ENCODE measurements around the gene MYRIP. TPM values are rescaled to one million over a fixed set of nuclear protein-coding genes. Genes with fewer than 3 reads are reported as not detected.
"Not testable (repeated sequence)": the region's sequence is repeated elsewhere in the genome, so short reads cannot be mapped to it uniquely, and the experiment has no call there.

The MYRIP gene
- total RNA-seq, 3 donors from 2014 or later (not counting 1 experiment from before 2014, with no cell fraction given) = not detected

GRCh38 chr3:40020689-40021088, 211.3 kb downstream of the MYRIP start:
- no peaks in the 10 kb centered on the region for H3K4me1 ChIP-seq (ENCODE audit: control insufficient read depth, insufficient read depth, low read length)
- H3K27ac ChIP-seq (ENCODE audit: low read length) = no peak overlapping the region
- Mint-ChIP-seq H3K4me1 (no peaks in the 10 kb centered on the region), H3K36me3 (peaks cover 6% of the 10 kb centered on the region), H3K4me3 (no peak overlapping the region), H3K27me3 (ENCODE audit: low read depth in 2 of 2) (peaks cover 0 to 15% of the 10 kb centered on the region in 2 donors), H3K27ac (no peak overlapping the region), H3K9me3 (peaks cover 8 to 9% of the 10 kb centered on the region in 2 donors)
- no peak for TF ChIP-seq CTCF (IDR thresholded peaks at IDR 0.05)
- H3K9me3 ChIP-seq (ENCODE audit: control insufficient read depth, insufficient read depth, low read length) = peaks cover 2% of the 10 kb centered on the region
- no peak for DNase-seq
- no peaks in the 10 kb centered on the region for H3K27me3 ChIP-seq (ENCODE audit: control insufficient read depth, insufficient read depth, low read length)
- ATAC-seq = no peak
- H3K36me3 ChIP-seq (ENCODE audit: control insufficient read depth, insufficient read depth, low read length) = no peaks in the 10 kb centered on the region
- WGBS (ENCODE audit: insufficient coverage) = 92% methylated on average over 1 of the region's 2 CpGs
- H3K4me3 ChIP-seq (ENCODE audit: low read length) = no peak overlapping the region
- intact Hi-C loops (cut with micrococcal nuclease) = no loop called here

- Histone ChIP-seq H3K27ac (ENCODE audit: low read length) (no peak overlapping the region), H3K9me3 (ENCODE audit: control insufficient read depth, insufficient read depth, low read length) (peaks cover 2% of the 10 kb centered on the region), H3K36me3 (ENCODE audit: control insufficient read depth, insufficient read depth, low read length) (no peaks in the 10 kb centered on the region), H3K4me1 (ENCODE audit: control insufficient read depth, insufficient read depth, low read length) (no peaks in the 10 kb centered on the region), H3K4me3 (ENCODE audit: low read length) (no peak overlapping the region), H3K27me3 (ENCODE audit: control insufficient read depth, insufficient read depth, low read length) (no peaks in the 10 kb centered on the region)
- peaks cover 8 to 12% of the 10 kb centered on the region in 2 donors for H3K9me3 Mint-ChIP-seq
- H3K36me3 Mint-ChIP-seq = peaks cover 8% of the 10 kb centered on the region
- no peak for TF ChIP-seq CTCF (IDR thresholded peaks at IDR 0.05)
- H3K4me1 Mint-ChIP-seq = no peaks in the 10 kb centered on the region
- H3K27me3 Mint-ChIP-seq (ENCODE audit: low read depth in 2 of 2) = peaks cover 0 to 11% of the 10 kb centered on the region in 2 donors
- no peak overlapping the region for H3K27ac Mint-ChIP-seq
- WGBS (ENCODE audit: insufficient coverage) = 67% methylated on average over 1 of the region's 1 CpG
- no peak for DNase-seq
- no peak overlapping the region for H3K4me3 Mint-ChIP-seq
- ATAC-seq = no peak
- intact Hi-C loops (cut with micrococcal nuclease) = no loop called here
Measured at GRCh38 chr3:40021338-40021737, 211.9 kb downstream of the MYRIP start.

GRCh38 chr3:40022297-40022827, 213.0 kb downstream of the MYRIP start:
- no peak for DNase-seq
- no peaks in the 10 kb centered on the region for H3K36me3 ChIP-seq (ENCODE audit: control insufficient read depth, insufficient read depth, low read length)
- Mint-ChIP-seq H3K9me3 (peaks cover 17 to 19% of the 10 kb centered on the region in 2 donors), H3K27ac (no peak overlapping the region), H3K36me3 (peaks cover 8% of the 10 kb centered on the region), H3K4me1 (no peaks in the 10 kb centered on the region), H3K27me3 (ENCODE audit: low read depth in 2 of 2) (peaks cover 0 to 11% of the 10 kb centered on the region in 2 donors), H3K4me3 (no peak overlapping the region)
- H3K27ac ChIP-seq (ENCODE audit: low read length) = no peak overlapping the region
- no peak for ATAC-seq
- 80% methylated on average over 4 of the region's 4 CpGs for WGBS (ENCODE audit: insufficient coverage)
- H3K9me3 ChIP-seq (ENCODE audit: control insufficient read depth, insufficient read depth, low read length) = peaks cover 11% of the 10 kb centered on the region
- TF ChIP-seq CTCF (IDR thresholded peaks at IDR 0.05) = no peak
- no peak overlapping the region for H3K4me3 ChIP-seq (ENCODE audit: low read length)
- H3K27me3 ChIP-seq (ENCODE audit: control insufficient read depth, insufficient read depth, low read length) = no peaks in the 10 kb centered on the region
- intact Hi-C loops (cut with micrococcal nuclease) = no loop called here
- H3K4me1 ChIP-seq (ENCODE audit: control insufficient read depth, insufficient read depth, low read length) = no peaks in the 10 kb centered on the region

DNA sequence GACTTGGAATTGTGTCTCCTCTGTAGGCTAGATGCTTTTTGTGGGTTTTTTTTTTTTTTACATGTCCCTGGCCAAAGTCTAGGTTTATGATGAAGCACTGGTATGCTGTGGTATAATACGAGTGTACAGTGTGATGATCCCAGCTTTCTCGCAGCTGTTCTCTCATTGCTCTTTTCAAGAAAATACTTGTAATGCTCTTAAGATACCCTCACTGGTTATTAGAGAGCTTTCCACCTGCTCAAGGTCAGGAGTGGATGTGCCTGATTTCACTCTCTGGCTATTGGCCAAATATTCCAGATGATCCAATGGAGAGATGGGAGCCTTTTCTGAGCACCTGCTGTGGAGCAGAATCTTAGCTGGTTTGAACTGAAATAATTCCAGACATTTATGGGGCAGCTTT, 215.1 kb downstream of the MYRIP start:
- no peak overlapping the region for H3K27ac ChIP-seq (ENCODE audit: low read length)
- no peaks in the 10 kb centered on the region for H3K4me1 ChIP-seq (ENCODE audit: control insufficient read depth, insufficient read depth, low read length)
- ATAC-seq (no peak), DNase-seq (no peak)
- H3K9me3 Mint-ChIP-seq = peaks cover 18 to 22% of the 10 kb centered on the region in 2 donors
- H3K4me3 Mint-ChIP-seq = no peak overlapping the region
- H3K36me3 ChIP-seq (ENCODE audit: control insufficient read depth, insufficient read depth, low read length) = no peaks in the 10 kb centered on the region
- H3K27ac Mint-ChIP-seq = no peak overlapping the region
- no peaks in the 10 kb centered on the region for H3K4me1 Mint-ChIP-seq
- peaks cover 8% of the 10 kb centered on the region for H3K36me3 Mint-ChIP-seq
- H3K9me3 ChIP-seq (ENCODE audit: control insufficient read depth, insufficient read depth, low read length) = peaks cover 11% of the 10 kb centered on the region
- no peak overlapping the region for H3K4me3 ChIP-seq (ENCODE audit: low read length)
- WGBS (ENCODE audit: insufficient coverage) = 100% methylated on average over 2 of the region's 2 CpGs
- no peaks in the 10 kb centered on the region for H3K27me3 ChIP-seq (ENCODE audit: control insufficient read depth, insufficient read depth, low read length)
- intact Hi-C loops (cut with micrococcal nuclease) = no loop called here
- peaks cover 0 to 5% of the 10 kb centered on the region in 2 donors for H3K27me3 Mint-ChIP-seq (ENCODE audit: low read depth in 2 of 2)
- no peak for TF ChIP-seq CTCF (IDR thresholded peaks at IDR 0.05)

GRCh38 chr3:40025892-40026291, 216.5 kb downstream of the MYRIP start:
- H3K36me3 ChIP-seq (ENCODE audit: control insufficient read depth, insufficient read depth, low read length); intact Hi-C loops (cut with micrococcal nuclease); DNase-seq; H3K27me3 Mint-ChIP-seq (ENCODE audit: low read depth in 2 of 2); H3K27ac ChIP-seq (ENCODE audit: low read length); H3K27ac Mint-ChIP-seq; H3K27me3 ChIP-seq (ENCODE audit: control insufficient read depth, insufficient read depth, low read length); H3K4me1 ChIP-seq (ENCODE audit: control insufficient read depth, insufficient read depth, low read length); H3K4me1 Mint-ChIP-seq; H3K36me3 Mint-ChIP-seq; ATAC-seq; H3K4me3 ChIP-seq (ENCODE audit: low read length); H3K4me3 Mint-ChIP-seq: not testable (repeated sequence)
- peaks cover 21 to 24% of the 10 kb centered on the region in 2 donors for H3K9me3 Mint-ChIP-seq
- WGBS (ENCODE audit: insufficient coverage) = 94% methylated on average over 9 of the region's 9 CpGs
- H3K9me3 ChIP-seq (ENCODE audit: control insufficient read depth, insufficient read depth, low read length) = peaks cover 11% of the 10 kb centered on the region
